ENCODE measurements around the gene LSMEM2. TPM values are rescaled to one million over a fixed set of nuclear protein-coding genes. Genes with fewer than 3 reads are reported as not detected.
A peak's percentile ranks its signal among the peaks of the same experiment; 100 is the strongest.

The LSMEM2 gene
- total and polyA plus RNA-seq, 2 donors: 0.39 to 0.79 TPM

- WGBS: 95% methylated on average over 23 of the region's 23 CpGs
- Histone ChIP-seq H3K36me3 (ENCODE audit: insufficient read depth) (no peaks in the 10 kb centered on the region), H3K4me3 (ENCODE audit: low read depth, low read length) (no peak overlapping the region), H3K27ac (ENCODE audit: low read depth) (no peak overlapping the region), H3K4me1 (ENCODE audit: insufficient read depth) (no peaks in the 10 kb centered on the region)
- no peak for DNase-seq (ENCODE audit: extremely low spot score)
Measured at GRCh38 chr3:50288387-50289007, 9.6 kb downstream of the LSMEM2 start.

GRCh38 chr3:50289130-50289529 lies 10.2 kb downstream of the LSMEM2 start:
- 92% methylated on average over 6 of the region's 6 CpGs for WGBS
- Histone ChIP-seq H3K4me3 (ENCODE audit: low read depth, low read length) (no peak overlapping the region), H3K4me1 (ENCODE audit: insufficient read depth) (no peaks in the 10 kb centered on the region), H3K27ac (ENCODE audit: low read depth) (no peak overlapping the region), H3K36me3 (ENCODE audit: insufficient read depth) (no peaks in the 10 kb centered on the region)
- DNase-seq (ENCODE audit: extremely low spot score): no peak

- no peak overlapping the region for H3K4me3 ChIP-seq (ENCODE audit: low read depth, low read length)
- H3K4me1 ChIP-seq (ENCODE audit: insufficient read depth): no peaks in the 10 kb centered on the region
- no peaks in the 10 kb centered on the region for H3K36me3 ChIP-seq (ENCODE audit: insufficient read depth)
- no peak for DNase-seq (ENCODE audit: extremely low spot score)
- 94% methylated on average over 16 of the region's 16 CpGs for WGBS
- no peak overlapping the region for H3K27ac ChIP-seq (ENCODE audit: low read depth)
Measured at GRCh38 chr3:50290161-50290641, 11.3 kb downstream of the LSMEM2 start.

GRCh38 chr3:50292159-50293078 lies 13.5 kb downstream of the LSMEM2 start, which contains the start of gene IFRD2:
Gene IFRD2 (minus strand): TSS chr3:50292429. CDS start chr3:50292274, 155 bp downstream.
- H3K4me3 ChIP-seq (ENCODE audit: low read depth, low read length): peak within 1 kb of the TSS; percentile 87
- 1% methylated on average over 67 of the region's 67 CpGs for WGBS
- no peaks in the 10 kb centered on the region for H3K4me1 ChIP-seq (ENCODE audit: insufficient read depth)
- peak; percentile 92 for DNase-seq (ENCODE audit: extremely low spot score)
- H3K36me3 ChIP-seq (ENCODE audit: insufficient read depth): no peaks in the 10 kb centered on the region
- H3K27ac ChIP-seq (ENCODE audit: low read depth): no peak within 1 kb of the TSS

DNA sequence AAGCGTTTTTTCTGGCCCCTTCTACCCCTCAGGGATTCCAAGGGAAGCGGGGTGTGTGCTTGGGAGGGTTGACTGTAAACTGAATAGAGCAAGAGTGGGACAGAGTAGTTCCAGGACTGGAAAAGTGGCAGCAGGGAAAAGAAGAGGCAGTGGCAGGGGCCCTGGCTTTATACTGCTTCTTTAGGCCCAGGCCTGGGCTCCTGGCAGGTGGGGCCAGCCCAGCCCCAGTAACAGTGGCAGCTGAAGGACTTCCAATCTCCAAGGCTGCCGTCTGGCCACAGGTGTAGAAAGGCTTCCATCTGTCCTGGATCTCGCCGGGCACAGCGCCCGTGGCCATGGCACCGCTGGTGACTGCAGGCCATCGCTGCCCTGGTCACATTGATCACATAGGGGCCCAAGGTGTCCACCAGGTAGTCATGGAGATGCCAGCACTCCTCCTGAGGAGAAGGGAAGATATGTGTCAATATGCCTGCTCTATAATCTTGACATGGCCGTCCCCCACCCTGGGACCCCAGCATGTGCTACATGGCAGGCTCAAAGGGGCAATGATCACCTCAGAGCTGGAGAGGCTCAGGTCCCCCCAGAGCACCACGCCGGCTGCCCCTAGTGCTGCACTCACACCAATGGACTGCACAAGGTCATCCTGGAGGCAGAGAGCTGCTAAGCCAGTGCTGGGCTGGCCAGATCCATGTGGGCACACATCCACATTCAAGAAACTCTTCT lies 14.4 kb downstream of the LSMEM2 start:
- H3K27ac ChIP-seq (ENCODE audit: low read depth): no peak overlapping the region
- 74% methylated on average over 12 of the region's 12 CpGs for WGBS
- H3K36me3 ChIP-seq (ENCODE audit: insufficient read depth): no peaks in the 10 kb centered on the region
- H3K4me1 ChIP-seq (ENCODE audit: insufficient read depth): no peaks in the 10 kb centered on the region
- DNase-seq (ENCODE audit: extremely low spot score): no peak
- H3K4me3 ChIP-seq (ENCODE audit: low read depth, low read length): no peak overlapping the region

DNA sequence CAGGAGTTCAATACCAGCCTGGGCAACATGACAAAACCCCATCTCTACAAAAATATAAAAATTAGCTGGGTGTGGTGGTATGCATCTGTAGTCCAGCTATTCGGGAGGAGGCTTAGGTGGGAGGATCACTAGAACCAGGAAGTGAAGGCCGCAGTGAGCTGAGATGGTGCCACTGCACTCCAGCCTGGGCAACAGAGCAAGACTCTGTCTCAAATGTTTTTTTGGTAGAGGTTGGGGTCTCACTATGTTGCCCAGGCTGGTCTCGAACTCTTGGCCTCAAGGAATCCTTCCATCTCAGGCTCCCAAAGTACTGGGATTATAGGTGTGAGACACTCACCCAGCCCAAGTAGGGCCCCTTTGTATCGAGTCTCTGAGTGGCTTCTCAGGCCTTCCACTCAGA lies 15.2 kb downstream of the LSMEM2 start:
- DNase-seq (ENCODE audit: extremely low spot score): no peak
- WGBS: 88% methylated on average over 4 of the region's 4 CpGs
- Histone ChIP-seq H3K4me1 (ENCODE audit: insufficient read depth) (no peaks in the 10 kb centered on the region), H3K4me3 (ENCODE audit: low read depth, low read length) (no peak overlapping the region), H3K27ac (ENCODE audit: low read depth) (no peak overlapping the region), H3K36me3 (ENCODE audit: insufficient read depth) (no peaks in the 10 kb centered on the region)

DNA sequence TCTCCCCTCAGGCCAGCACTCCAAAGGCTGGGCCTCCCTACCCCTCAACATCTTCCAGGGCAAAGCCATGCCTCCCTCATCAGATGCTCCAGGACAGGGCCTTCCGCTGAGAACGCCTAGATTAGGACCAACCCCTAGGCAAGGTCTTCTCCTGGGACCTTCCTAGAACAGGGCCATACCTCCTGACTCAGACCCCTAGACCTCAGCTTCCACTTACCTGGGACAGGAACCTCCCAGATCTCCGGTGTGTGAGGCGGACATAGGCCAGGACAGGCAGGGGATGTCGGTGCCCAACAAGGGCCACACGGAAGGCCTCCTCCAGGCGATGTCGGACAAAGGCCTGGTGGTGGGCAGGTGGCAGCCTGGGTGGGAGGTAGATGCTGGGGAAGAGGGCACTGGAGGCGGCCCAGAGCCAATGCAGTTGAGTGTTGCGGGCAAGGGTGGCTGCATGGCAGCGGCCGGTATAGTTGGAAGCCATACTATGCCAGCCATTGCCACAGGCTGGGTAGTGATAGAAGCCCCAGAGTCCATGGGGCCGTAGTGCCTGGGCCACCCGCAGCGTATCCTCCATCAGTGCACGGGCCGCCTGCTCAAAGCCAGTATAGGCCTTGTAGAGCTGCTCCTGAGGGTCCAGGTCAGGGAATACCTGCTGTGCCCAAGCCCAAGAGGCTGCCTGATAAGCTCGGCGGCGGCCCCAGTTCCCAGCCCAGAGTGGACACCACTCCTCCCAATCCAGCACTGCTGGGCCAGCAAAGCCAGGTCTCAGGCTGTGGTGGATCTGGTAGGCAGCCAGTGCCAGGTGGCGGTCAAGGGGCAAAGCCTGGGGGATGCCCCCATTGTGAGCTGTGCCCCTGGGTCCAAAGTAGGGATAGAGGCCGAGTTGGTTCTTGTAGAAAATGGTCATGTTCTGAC lies 15.9 kb downstream of the LSMEM2 start:
- H3K4me1 ChIP-seq (ENCODE audit: insufficient read depth): no peaks in the 10 kb centered on the region
- H3K27ac ChIP-seq (ENCODE audit: low read depth): no peak overlapping the region
- H3K36me3 ChIP-seq (ENCODE audit: insufficient read depth): no peaks in the 10 kb centered on the region
- no peak for DNase-seq (ENCODE audit: extremely low spot score)
- no peak overlapping the region for H3K4me3 ChIP-seq (ENCODE audit: low read depth, low read length)
- WGBS: 89% methylated on average over 22 of the region's 22 CpGs

DNA sequence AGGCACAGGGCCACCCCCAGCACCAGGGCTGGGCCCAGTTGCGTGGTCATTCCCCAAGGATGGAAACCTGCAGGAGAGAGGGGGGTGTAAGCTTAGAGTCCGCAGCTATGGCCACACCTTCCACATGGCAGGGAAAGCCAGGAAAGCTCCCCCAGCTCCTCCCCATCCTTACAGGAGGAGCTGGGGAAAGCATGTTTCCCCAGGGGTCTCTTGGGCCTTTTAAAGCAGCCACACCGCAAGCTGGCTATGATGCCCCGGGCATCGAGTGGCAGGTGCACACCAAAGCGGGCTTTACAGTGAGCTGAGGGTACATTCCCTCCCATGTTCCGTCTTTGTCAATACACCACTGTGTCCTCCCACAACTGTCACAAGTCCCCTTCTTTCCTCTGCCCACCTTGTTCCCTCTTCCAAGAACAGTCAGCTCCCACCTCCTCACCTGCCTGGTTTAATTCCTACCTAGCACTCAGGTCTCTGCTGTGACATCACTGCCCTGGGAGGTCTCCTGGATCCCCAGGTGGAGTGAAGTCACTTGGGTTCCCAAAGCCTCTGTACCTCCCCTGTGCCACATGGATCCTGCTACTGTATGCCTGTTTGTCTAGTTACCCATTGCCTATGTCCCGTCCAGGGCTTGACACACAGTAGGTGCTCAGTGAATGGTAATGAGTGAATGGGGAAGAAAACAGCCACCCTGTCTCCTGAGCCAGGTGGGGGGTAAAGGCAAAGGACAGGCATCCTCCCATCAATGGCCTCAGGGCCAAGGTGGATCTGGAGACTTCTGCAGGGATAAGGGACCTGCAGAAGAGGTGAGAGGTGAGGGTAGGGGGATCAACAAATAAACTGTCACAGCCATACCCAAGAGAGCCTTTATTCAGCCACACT lies 16.9 kb downstream of the LSMEM2 start:
- Histone ChIP-seq H3K36me3 (ENCODE audit: insufficient read depth) (no peaks in the 10 kb centered on the region), H3K4me3 (ENCODE audit: low read depth, low read length) (no peak overlapping the region), H3K27ac (ENCODE audit: low read depth) (no peak overlapping the region), H3K4me1 (ENCODE audit: insufficient read depth) (no peaks in the 10 kb centered on the region)
- WGBS: 83% methylated on average over 8 of the region's 8 CpGs
- no peak for DNase-seq (ENCODE audit: extremely low spot score)

- Histone ChIP-seq H3K4me1 (ENCODE audit: insufficient read depth) (no peaks in the 10 kb centered on the region), H3K36me3 (ENCODE audit: insufficient read depth) (no peaks in the 10 kb centered on the region), H3K4me3 (ENCODE audit: low read depth, low read length) (no peak overlapping the region), H3K27ac (ENCODE audit: low read depth) (no peak overlapping the region)
- WGBS: 92% methylated on average over 18 of the region's 18 CpGs
- no peak for DNase-seq (ENCODE audit: extremely low spot score)
Measured at GRCh38 chr3:50296721-50297383, 18.0 kb downstream of the LSMEM2 start.

DNA sequence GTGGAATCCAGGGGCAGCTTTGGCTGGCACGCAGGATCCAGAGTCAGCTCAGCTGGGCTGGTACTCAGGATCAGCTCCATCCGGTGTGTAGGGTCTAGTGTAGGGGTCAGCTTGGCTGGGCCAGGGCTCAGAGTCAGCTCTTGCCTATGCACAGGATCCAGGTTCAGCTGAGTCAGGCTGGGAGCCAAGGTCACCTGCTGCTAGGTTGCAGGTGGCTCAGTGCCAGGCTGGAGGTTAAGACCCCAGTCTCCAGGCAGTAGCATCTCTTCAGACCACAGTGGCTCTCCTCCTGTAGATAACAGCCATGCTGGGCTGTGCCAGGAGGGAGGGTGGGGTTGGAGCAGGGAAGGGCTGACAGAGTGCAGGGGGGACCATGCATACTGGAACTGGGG lies 18.5 kb downstream of the LSMEM2 start:
- no peak overlapping the region for H3K27ac ChIP-seq (ENCODE audit: low read depth)

GRCh38 chr3:50297896-50298725 lies 19.2 kb downstream of the LSMEM2 start:
- 45% methylated on average over 9 of the region's 9 CpGs for WGBS
- Histone ChIP-seq H3K4me1 (ENCODE audit: insufficient read depth) (no peaks in the 10 kb centered on the region), H3K27ac (ENCODE audit: low read depth) (peak overlapping the region; percentile 82), H3K36me3 (ENCODE audit: insufficient read depth) (no peaks in the 10 kb centered on the region), H3K4me3 (ENCODE audit: low read depth, low read length) (peak overlapping the region; percentile 52)
- no peak for DNase-seq (ENCODE audit: extremely low spot score)

More for the DNA sequence above, 18.5 kb downstream of the LSMEM2 start:
- DNase-seq (ENCODE audit: extremely low spot score): no peak
- WGBS: 87% methylated on average over 2 of the region's 2 CpGs
- Histone ChIP-seq H3K4me3 (ENCODE audit: low read depth, low read length) (no peak overlapping the region), H3K4me1 (ENCODE audit: insufficient read depth) (no peaks in the 10 kb centered on the region), H3K36me3 (ENCODE audit: insufficient read depth) (no peaks in the 10 kb centered on the region)

All from urinary bladder (tissue), 4 donors.